ENCODE measurements around the gene FOXN3.

The FOXN3 gene, protein sequence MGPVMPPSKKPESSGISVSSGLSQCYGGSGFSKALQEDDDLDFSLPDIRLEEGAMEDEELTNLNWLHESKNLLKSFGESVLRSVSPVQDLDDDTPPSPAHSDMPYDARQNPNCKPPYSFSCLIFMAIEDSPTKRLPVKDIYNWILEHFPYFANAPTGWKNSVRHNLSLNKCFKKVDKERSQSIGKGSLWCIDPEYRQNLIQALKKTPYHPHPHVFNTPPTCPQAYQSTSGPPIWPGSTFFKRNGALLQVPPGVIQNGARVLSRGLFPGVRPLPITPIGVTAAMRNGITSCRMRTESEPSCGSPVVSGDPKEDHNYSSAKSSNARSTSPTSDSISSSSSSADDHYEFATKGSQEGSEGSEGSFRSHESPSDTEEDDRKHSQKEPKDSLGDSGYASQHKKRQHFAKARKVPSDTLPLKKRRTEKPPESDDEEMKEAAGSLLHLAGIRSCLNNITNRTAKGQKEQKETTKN

DNA sequence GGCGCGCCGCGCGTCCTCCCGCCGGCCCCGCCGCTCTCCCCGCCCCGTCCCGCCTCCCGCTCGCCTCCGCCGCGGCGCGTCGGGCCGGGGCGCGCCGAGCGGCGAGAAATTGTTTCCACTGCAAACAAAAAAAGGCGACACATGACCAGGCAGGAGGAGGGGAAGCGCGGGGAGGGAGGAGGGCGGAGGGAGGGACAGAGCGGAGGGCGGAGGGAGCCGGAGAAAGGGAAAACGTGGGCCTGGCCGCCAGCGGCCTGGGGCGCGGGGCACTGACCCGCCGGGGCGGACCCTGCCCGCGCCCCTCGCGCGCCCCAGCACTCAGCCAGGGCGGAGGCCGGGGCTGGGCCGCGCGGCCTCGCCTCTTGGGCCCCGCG lies at the start of gene FOXN3:
FOXN3 (minus strand) TSS at position 143 of the 374 bp plus-strand sequence. CDS start 4,757 bp downstream, outside the sequence.
- DNase-seq = peak; percentile 90

DNA sequence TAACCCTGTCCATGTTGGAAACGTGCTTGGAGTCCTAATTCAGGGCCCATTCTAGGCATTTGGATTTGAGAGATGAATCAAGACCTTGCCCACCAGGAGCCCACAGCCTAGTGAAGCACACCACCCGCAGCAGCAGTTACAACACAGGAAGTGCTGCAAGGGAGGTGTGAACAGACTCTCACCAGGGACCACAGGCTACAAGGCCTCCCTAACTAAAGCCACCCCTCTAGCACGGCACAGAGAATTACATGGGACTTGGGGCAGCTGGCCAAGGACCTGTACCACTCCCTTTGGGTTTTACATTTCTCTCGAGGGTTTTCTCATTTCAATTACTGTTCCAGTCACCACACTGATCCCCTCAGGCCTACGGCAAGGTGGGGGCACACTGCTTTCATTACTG lies 49.5 kb upstream of the FOXN3 start:
- no peak for DNase-seq

DNA sequence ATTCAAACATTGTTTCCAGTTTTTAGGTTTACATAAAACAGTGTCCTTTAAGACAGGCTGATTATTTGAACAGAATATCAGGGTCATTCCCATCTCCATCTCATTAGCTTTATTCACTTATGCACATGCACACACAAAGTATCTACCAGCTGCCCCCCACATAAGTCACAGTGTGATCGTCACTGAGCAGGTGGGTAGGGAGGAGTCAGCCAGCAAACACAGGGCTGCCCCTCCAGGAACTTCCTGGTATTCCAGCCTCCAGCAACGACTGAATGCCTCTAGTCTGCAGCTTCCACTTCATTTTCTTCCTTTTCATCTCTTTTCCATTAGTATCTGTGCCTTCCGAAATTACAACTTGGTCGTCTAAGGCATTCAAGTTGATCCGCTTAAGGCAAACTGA lies 48.8 kb upstream of the FOXN3 start:
- DNase-seq = no peak

DNA sequence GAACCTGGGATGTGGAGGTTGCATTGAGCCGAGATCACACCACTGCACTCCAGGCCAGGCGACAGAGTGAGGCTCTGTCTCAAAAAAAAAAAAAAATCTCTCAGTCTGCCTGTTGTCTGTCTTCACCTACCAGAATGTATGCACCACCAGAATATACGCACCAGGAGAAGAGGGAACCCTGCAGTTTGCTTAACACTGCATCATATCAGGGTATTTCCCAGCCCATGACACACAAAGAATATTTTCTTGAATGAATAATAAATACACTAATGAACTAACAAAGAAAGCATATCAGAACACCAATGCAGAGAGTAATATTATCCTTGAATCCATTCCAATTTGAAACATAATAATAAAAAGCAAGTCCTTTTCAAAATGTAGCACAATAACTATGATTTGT lies 44.2 kb upstream of the FOXN3 start:
- no peak for DNase-seq

GRCh38 chr14:89458713-89459420 lies 41.8 kb upstream of the FOXN3 start:
- DNase-seq = no peak

GRCh38 chr14:89457007-89457406 lies 40.0 kb upstream of the FOXN3 start:
- DNase-seq = no peak

DNA sequence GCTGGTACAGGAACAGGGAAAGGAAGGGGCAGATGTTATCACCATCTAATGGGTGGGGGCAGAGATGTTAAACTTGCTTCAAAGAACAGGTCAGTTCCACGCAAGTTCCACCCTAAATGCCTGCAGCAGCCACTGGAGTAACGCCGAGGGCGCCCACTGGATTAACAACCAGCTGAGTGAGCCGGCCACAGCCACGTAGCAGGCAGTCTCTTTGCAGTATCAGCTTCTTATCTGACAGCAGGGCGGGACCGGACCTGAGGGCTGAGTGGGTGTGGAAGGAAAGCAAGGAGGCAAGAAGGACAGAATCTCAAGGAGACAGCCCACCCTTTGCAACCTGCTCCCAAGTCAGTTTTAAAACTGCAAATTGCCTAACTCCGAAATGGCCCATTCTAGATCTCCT lies 38.4 kb upstream of the FOXN3 start:
- no peak for DNase-seq

DNA sequence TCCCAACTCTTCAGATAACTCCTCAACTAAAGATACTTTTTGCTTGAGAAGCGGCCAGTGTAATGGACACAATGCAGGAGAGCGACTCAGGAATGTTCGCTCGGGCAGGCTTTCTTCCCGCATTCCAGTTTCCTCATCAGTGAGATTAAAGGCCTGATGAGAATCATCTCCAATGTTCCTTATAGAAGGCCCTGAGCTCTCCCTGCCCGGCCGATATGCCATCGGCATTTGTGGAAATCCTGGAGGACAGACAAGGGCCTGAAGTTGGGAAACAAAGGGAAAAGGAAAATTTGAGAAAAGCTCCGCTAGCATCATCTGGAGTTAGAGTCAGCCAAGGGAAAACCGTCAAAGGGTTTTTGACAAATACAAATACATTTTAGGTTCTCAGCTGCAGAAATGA lies 38.0 kb upstream of the FOXN3 start:
- no peak for DNase-seq

- no peak for DNase-seq
These were observed 35.2 kb upstream of the FOXN3 start for GRCh38 chr14:89452281-89452680.

- no peak for DNase-seq
These were observed 34.2 kb upstream of the FOXN3 start for GRCh38 chr14:89451229-89451628.

DNA sequence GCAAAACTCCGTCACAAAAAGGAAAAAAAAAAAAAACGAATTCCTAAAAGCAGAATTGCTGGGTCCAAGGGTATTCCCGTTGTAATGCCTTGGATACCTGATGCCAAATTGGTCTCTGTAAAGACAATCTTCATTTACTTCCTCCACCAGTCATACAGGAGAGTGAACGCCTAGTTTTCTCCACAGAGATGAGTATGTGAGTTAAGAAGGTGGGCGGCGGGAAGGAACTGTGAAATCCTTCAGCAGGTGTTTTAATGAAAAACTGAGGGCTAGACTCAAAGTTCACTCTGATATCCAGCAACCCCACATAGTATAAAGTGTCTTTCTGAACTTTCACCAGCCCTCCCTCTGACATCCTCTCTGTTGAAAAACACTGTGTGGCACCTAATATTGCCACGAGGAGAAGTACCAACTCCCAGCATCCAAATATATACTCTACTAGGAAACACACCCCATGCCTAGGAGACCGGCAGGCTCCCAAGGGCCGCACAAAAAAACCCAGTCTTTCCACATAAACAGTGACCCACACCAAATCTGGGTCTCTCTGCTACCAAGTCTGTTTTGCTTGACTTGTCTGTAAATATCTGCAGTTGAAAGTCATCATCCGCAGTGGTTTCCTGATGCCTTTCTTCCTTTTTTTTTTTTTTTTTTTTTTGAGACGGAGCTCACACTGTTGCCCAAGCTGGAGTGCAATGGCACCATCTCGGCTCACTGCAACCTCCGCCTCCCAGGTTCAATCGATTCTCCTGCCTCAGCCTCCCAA lies 30.3 kb upstream of the FOXN3 start:
- DNase-seq = peak; percentile 38

DNA sequence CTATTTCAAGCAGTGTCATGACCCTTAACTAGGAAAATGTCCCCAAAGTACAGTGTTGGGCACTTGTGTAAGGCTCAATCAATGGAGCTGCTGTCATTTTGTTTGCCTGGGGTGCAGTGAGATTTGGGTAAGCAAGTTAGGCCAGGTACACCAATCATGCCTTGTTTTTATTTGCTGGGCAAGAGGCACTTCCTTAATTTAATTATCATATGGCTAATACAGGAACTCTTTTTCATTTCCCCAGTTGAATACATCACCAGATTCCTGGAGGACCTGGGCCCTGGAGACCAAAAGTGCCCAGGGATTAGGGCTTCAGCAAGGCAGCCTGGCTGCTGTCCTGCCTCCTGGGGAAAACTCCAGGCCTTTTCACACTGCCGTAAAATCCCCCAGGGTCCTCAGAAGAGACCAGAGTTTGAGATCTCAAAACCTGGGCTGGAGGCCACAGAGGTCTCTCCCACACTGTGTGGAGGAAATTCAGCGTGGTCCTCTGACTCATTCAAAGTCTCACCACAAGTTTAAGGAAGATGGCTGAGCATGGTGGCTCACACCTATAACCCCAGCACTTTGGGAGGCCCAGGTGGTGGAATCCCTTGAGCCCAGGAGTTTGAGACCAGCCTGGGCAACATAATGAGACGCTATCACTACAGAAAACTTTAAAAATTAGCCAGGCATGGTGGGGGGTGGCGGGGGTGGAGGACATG lies 28.4 kb upstream of the FOXN3 start:
- peak; percentile 72 for DNase-seq

- DNase-seq = no peak
These were observed 27.6 kb upstream of the FOXN3 start for GRCh38 chr14:89444516-89445125.

DNA sequence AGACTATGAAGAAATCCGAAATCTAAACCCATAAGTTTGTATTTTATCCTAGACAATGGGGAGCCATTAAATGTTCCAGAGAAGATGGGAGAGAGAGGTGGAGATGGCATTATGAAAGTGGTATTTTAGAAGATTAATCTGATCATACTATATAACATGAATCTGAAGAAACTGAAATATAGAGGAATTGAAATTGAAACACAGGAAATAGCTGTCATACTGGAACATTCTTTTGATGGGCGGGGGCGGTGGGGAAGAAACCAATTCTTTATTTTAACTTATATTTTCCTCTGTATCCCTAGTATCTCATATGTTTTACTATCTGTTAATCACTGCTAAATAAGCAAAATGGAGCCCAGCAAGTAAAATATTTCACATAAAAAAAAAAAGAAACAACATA lies 27.0 kb upstream of the FOXN3 start:
- DNase-seq = peak; percentile 51

- no peak for DNase-seq
These were observed 26.1 kb upstream of the FOXN3 start for GRCh38 chr14:89443042-89443629.

GRCh38 chr14:89442280-89442679 lies 25.2 kb upstream of the FOXN3 start:
- no peak for DNase-seq

DNA sequence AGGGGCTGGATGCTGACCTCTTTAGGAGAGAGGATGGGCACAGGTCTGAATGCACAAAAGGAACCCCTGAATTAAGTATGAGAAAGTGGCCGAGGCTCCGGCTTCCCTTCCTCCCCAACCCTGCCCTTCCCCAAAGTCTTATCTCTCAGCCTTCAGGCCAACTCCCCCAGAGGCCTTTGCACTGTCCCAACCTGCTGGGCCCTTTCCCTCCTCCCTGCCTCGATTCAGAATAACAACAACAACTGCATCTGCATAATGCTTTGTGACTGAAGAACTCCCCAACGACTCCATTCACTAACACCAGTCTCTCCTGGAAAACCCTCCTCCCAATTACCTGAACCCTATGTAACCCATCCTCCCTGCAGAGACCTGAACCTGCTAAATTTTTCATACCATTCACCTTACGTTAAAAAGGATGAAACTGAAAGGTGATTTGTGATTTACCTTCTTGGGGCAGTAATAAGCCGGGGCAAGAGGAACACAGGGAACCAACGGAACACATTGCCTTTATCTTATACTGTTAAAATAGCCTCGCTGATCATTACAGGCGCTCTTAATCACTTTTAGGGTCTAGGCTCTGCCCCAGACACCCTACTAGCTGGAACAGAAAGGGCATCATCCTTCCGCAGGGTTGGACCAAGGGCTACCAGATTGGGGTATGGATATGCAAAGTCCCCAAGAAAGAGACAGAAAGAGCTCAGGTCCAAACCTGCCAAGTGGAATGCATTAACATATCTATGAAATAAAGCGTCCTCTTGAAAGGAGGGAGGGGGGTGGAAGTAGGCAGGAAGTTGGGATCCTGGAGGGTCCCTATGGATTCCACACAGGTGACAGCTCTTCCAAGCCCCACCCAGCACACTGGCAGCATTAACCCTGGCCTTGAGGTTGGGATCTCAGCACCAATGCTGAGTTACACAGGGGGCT lies 24.2 kb upstream of the FOXN3 start:
- DNase-seq = no peak

DNA sequence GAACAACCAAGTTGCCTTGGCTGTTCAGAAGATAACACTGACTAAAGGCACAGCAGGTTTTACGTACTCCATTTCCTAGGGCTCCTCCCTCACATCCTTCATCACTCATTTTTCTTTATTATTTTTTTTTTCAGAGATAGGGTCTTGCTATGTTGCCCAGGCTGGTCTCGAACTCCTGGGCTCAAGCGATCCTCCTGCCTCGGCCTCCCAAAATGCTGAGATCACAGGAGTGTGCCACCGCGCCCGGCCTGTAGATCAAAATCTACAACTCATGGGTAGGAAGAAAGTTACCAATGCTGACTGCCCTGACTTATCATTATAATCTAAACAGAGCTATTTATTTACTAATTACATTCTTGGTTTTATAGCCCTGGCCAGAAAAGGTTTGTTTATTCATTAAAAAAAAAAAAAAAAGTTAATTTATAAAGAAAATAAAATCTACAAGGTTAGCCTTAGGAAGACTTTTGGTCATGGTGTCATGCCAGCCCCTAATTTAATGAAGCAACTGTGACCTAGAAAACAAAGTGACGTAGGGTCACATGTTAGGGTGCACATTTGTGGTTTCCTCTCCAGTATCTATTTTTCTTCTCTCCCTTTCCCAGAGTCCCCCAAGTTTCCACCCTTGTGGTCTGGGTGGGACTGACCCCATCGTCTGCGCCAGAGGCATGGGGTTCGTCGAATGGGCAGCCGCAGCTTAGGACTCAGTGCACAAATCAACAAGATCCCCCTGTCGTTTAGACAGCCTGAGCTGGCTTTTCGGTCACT lies 19.0 kb upstream of the FOXN3 start:
- DNase-seq = no peak

DNA sequence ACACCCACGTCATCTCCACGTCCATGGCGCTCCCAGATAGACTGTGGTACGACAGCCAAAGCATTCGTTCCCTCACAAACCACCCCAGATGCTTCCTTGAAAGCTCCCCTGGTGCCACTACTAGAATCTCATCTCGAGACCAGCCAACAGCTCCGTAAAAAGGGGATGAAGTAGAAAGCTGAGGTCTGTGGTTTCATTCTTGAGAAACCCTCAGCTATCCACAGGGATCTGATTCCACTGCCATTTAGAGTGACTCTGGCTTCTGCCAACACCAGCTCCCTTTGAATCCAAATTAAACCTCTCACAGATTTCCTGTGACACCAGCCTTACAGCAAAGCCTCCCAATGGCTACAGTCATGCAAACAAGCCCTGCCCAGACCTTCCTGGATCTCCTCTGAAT lies 18.5 kb upstream of the FOXN3 start:
- no peak for DNase-seq

- DNase-seq = no peak
These were observed 15.2 kb upstream of the FOXN3 start for GRCh38 chr14:89432226-89432625.

Data from activated CD4-positive, alpha-beta T cell treated with anti-CD3 and anti-CD28 coated beads for 48 hours (primary cell).